Midbrain (tissue), 1 donor: Measurements from ENCODE around the gene AANAT.

Experiments used
- DNase-seq: peaks from one replicate; lab custom pipeline; 2025; lab: John Stamatoyannopoulos, UW

The AANAT gene

GRCh38 chr17:76467366-76467765 is at the start of gene AANAT:
Gene AANAT (plus strand): TSS chr17:76467603. CDS start chr17:76468747, 1,144 bp downstream.
- DNase-seq: no peak

GRCh38 chr17:76419576-76420260 is 47.7 kb upstream of the AANAT start:
- DNase-seq: no peak

GRCh38 chr17:76420356-76421043 is 46.9 kb upstream of the AANAT start:
- no peak for DNase-seq

- DNase-seq: no peak
Observed at GRCh38 chr17:76421044-76421407, 46.4 kb upstream of the AANAT start.

GRCh38 chr17:76422406-76422805 is 45.0 kb upstream of the AANAT start:
- DNase-seq: no peak

DNA sequence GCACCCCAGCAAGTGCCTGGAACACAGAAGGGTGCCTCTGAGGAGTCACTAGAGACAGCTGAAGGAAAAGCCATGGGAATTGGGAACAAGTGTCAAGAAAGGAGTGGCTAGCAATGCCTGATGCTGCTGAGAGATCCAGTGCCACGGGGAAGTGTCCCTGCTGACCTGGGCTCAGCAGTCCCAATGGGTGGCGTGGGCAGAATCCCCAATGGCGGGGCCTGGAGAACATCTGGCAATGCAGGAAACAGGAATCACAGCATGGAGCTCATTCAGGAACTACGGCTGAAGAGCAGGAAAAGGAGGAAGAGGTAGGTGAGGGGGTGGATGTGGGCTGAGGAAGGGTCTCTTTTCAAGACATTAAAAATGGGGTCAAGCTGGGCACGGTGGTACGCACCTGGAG is 44.5 kb upstream of the AANAT start:
- no peak for DNase-seq

DNA sequence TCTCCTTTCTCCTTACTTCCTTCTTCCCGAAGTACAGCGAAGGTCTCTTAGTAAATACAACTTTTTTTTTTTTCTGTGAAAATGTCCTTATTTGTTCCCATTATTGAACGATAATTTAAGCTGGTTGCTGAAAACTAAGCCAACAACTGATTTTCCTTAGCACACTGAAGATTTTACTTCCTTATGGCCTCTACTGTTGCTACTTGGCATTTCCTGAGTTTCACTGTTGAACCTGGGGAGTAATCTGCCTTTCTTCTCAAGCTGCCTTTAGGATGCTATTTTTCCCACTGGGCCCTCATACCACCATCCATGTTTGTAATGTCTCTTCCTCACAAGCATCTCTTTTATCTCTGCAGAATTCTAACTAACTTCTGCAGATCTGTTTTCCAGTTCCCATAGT is 40.5 kb upstream of the AANAT start:
- DNase-seq: no peak

- no peak for DNase-seq
Observed at GRCh38 chr17:76427501-76428231, 39.7 kb upstream of the AANAT start.

DNA sequence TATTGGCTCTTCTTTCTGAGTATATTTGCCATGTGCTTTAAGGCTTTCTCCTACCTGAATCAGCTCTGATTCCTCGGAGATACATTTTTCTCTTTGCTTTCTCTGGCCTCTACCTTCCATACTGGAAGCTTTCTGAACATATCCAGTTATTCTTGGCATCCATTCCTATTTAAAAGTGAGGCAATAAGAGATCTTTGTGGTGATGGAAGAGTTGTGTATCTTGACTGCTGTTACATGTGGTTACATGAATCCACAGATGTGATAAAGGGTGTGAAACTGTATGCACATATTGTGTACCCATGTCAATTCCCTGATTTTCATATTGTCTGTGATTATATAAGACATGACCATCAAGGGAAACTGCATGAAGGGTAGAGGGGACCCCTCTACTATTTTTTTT is 38.9 kb upstream of the AANAT start:
- no peak for DNase-seq

DNA sequence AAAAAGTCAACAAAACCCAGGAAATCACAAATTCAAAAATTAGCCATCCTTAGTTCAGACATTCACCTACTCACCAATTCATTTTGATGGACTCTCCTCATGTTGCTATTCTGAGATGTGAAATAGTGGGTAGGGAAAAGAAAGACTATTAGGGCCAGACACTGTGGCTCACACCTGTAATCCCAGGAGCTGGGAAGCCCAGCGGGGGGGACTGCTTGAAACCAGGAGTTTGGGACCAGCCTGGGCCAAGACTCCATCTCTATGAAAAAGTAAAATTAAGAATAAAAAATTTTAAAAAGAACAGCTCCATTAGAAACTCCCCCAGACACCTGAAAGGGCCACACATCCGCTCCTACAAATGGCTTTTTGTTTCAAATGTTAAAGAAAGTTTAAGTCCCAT is 35.9 kb upstream of the AANAT start:
- no peak for DNase-seq

GRCh38 chr17:76432004-76432403 is 35.4 kb upstream of the AANAT start:
- DNase-seq: no peak

DNA sequence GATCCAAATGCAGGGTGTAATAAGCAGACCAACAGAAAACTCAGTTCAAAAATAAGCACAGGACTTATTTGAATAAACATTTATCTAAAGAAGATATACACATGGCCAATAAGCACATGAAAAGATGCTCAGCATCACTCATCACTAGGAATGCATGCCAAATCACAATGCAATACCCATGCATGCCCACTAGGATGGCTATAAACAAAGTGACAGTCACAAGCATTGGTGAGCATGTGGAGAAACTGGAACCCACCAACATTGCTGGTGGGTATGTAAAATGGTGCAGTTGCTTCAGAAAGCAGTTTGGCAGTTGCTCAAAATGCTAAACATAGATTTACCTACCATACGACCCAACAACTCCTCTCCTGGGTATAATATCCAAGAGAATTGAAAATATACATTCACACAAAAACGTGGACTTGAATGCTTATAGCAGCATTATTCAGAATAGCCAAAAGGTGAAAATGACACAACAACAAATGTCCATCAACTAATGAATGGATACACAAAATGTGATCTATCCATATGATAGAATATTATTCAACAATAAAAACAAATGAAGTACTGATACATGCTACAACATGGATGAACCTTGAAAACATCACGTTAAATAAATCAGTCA is 34.6 kb upstream of the AANAT start:
- no peak for DNase-seq

DNA sequence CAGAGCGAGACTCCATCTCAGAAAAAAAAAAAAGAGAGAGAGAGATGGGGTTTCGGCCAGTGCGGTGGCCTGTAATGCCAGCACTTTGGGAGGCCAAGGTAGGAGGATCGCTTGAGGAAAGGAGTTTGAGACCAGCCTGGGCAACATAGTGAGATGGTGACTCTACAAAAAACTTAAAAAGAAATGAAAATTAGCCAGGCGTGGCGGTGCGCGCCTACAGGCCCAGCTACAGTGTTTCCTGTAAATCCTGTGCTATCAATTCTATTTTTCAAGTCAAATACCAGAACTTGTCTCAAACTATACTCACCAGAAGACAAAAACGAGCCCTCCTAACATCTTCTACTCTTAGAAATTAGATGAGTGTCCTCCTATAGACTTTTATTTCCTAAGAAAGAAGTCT is 33.7 kb upstream of the AANAT start:
- DNase-seq: no peak

DNA sequence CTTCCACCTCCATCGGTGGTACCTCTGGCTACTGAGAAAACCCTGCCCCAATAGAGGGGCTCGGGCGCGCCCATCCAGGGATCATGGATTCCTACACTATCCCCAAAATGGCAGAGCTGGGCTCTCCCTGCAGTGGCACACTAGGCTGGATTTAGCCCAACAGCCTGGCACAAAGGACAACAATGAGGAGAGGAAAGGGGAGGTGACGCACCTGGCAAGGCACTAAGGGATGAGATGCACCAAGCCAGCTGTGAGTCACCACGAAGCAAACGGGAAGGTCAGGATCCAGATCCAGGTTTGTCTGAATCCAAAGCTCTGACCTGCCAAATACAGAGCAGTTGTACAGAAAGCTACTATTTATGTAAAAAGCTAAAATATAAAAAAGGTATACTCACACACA is 32.5 kb upstream of the AANAT start:
- DNase-seq: no peak

DNA sequence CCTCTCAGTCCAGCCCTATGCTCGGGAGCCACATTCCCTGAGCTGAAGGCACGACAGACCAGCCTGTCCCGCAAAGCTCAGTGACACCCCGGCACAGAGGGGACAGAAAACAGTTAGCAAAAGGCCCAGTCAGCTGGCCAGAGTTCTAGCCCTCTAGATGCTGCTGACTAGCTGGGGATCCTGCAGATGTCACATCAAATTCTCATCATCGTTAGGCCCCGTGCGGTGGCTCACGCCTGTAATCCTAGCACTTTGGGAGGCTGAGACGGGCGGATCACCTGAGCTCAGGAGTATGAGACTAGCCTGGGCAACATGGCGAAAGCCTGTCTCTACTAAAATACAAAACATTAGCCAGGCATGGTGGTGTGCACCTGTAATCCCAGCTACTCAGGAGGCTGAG is 31.7 kb upstream of the AANAT start:
- DNase-seq: no peak

GRCh38 chr17:76437467-76438402 is 29.7 kb upstream of the AANAT start:
- DNase-seq: no peak

DNA sequence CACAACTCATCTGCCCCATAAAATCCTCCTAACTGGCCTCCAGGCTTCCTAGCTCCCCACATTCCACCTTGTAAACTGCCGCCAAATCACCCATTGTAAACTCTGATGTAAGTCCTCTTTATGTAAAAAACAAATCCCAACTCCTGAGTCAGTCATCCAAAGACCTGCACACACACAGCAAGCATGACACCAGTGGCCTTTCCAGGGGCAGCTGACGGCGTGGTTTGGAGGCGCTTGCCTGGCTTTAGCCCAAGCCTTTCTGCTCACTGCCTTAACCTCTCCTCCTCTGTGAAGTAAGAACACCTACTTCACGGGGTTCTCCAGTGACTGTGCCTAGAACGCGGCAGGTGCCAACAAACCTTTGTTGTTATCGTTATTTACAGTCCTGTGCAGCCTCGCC is 28.5 kb upstream of the AANAT start:
- no peak for DNase-seq

DNA sequence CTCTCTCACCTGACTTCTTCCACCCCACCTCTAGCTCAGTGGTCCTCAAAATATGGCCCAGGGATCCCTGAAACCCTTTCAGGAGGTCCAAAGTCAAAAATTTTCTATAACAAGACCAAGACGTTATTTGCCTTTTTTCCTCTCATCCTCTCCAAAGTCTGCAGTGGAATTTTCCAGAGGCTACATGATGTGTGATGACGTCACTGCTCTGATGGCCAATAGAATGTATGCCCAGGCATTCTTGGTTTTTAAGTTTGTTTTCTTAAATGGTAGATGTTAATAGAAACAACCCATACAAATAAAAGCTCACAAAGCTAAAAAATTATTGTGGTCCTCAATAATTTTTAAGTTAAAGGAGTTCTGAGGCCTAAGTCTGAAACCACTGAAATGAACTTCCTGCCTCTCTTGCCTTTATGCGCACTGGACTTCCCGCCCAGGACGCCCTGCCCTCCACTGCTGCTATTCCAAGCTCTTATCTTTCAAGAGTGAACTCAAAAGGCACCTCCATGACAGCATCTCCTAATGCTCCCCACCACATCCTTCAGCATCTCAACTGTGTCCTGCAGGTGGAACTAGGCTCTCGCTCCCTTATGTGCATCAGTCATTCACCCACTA is 28.0 kb upstream of the AANAT start:
- DNase-seq: no peak

GRCh38 chr17:76440751-76441362 is 26.5 kb upstream of the AANAT start:
- no peak for DNase-seq

GRCh38 chr17:76441686-76442340 is 25.6 kb upstream of the AANAT start:
- no peak for DNase-seq
